ENCODE results near the gene ABR.

GRCh38 chr17:1031711-1032110, 148.1 kb downstream of the ABR start:
- TF ChIP-seq POLR2A (IDR thresholded peaks at IDR 0.05; ENCODE audit: low read length) (no peak), CTCF (IDR thresholded peaks at IDR 0.05) (no peak), RAD21 (conservative IDR thresholded peaks at IDR 0.05 in 1 of 2, IDR thresholded peaks at IDR 0.05 in 1 of 2) (no peak), TP53 (CRISPR knock-in tag; IDR thresholded peaks at IDR 0.05) (no peak)
